CD4-positive, alpha-beta T cell treated with Interleukin-15 for 4 hours (primary cell): ENCODE measurements around the gene UQCC5.

ENCODE experiments used
- DNase-seq: peaks from one replicate; pipeline ENCODE4 v3.0.0-alpha.2; 2020; ENCODE audit warnings: low spot score

Gene UQCC5

DNA sequence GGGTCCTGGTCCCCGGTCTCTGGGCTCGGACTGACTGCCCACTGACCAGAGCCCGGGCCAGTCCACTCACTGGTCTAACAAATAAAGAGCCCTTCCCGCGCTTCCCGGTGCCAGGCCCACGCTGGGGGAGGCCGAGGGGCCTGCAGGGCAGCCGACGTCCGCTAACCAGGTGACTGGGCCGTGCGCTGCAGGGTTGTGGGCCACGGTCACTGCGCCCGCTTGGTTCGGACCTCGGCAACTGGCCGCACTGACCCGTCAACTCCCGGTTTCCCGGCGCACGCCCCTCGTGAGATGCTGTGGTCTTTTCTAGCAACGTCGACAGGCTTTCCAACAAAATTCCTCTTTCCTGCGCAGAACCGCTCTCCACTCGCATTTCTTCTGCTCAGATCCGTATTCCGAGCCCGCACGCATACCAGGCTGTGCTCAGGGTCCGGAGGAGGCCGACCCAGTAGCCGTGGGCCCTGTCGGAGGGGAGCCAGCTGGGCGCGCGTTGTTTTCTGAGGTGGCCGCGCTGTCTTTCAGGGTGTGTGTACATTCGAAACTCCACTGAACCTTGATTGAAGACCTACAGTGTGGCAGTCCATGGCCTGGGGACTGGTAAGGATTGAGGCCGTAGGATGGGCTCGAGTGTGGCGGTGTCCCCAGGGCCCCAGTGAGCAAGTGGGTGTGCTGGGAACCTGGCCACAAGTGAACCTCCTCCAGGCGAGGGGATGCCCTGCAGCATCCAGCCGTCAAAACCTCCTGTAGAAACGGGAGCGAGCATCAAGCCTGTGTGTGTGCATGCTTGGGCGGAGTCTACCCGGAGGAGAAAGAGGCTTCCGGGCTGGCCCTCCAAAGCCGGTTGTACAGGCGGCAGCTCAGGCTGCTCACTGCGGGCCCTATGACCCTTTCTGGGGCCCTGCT, 1.9 kb upstream of the UQCC5 start:
- no peak for DNase-seq

- no peak for DNase-seq
Measured at GRCh38 chr3:52535411-52536111, 844 bp upstream of the UQCC5 start.

DNA sequence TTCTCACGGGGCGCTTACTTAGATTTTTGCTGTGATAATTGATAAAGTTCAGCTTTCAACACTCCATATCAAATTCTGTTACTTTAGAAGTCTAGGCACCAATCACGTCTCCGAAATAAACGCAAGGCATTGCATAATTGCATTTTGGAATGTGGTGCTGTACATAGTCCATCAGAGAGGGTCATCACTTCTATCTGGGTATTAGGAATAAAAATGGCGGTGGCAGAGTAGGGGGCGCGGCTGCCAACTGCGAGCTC, 365 bp upstream of the UQCC5 start:
- DNase-seq: no peak

GRCh38 chr3:52537165-52537620, 788 bp downstream of the UQCC5 start:
- DNase-seq: no peak

DNA sequence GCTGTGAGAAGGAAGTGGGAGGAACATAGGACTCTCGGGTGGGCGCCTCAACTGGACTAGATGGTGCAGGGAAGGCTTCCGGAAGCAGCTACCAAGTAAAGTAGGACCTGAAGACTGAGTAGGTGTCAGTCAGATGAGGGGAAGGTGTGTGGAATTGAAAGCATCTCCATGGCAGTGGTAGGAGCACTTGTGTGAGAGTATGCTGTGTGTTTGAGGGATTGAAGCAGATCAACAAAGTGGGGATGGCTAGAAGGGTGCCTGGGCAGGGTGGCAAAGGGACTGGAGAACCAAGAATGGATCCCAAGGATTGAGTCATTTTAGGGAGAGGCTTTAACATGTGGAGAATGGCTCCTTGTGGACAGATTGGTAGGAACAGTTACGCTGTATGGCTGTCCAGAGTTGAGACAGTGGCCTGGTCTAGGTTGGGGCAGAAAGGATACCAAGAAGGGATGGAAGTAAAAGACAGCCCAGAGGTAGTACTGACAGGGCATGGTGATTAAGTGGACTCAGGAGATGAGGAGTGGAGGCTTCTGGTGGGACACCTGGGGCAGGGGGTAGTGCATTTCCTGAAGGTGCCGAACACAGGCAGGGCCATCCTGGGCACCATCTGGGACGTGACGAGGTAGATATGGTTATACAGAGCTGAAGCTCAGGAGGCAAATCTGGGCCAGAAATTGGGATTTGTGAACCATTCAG, 1.5 kb downstream of the UQCC5 start:
- no peak for DNase-seq

DNA sequence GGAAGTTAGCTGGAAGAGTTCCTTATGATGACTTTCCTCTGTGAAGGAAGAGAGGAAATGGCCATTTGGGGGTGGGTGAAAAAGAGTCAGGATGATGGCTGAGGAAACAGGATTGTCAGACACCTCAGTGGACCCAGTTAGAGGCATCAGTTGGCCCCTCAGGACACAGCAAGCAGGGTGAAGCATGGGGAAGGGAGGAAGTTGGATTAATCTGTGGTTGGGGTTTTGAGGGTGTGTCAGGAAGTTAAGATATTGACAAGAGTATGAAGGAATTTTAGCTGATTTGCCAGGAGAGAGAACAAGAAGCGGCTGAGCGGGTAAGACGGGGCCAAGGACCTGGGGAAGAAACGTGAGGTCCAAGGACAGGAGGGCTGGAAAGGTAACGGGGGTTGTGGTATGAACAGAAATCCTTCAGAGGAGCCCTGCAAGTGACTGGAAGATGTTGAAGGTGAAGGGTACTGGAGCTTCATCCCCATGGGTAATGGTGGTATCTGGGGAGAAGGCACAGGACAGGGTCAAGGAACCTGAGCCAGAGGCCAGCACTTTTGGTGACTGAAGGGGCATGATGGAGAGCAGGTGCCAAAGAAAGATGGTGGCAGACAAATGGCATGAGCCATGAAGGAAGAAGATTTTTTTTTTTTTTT, 2.7 kb downstream of the UQCC5 start:
- DNase-seq: no peak

- no peak for DNase-seq
Measured at GRCh38 chr3:52541050-52541449, 4.6 kb downstream of the UQCC5 start.

GRCh38 chr3:52544937-52545336, 8.5 kb downstream of the UQCC5 start:
- DNase-seq: no peak

GRCh38 chr3:52546111-52546901, 9.9 kb downstream of the UQCC5 start:
- no peak for DNase-seq

DNA sequence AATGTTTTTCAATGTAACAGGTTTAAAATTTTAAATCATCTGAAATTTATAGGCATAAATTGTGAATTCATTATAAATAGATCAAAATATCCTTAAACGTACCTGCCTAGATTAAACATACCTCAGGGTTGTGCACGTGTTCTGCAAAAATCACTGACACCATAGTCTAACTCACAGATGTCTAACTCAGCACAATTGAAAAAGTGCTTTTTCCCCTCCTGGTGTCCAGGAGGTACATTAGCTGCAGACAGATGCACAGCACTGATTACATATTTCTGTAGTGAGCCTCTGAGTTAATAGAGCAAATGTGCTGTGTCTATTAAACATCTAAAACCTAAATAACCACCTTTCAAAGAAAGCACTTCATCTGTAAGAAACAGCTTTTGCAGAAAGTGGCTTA, 10.7 kb downstream of the UQCC5 start:
- no peak for DNase-seq

GRCh38 chr3:52551118-52551517, 14.7 kb downstream of the UQCC5 start:
- DNase-seq: no peak

GRCh38 chr3:52552089-52552488, 15.7 kb downstream of the UQCC5 start:
- no peak for DNase-seq

DNA sequence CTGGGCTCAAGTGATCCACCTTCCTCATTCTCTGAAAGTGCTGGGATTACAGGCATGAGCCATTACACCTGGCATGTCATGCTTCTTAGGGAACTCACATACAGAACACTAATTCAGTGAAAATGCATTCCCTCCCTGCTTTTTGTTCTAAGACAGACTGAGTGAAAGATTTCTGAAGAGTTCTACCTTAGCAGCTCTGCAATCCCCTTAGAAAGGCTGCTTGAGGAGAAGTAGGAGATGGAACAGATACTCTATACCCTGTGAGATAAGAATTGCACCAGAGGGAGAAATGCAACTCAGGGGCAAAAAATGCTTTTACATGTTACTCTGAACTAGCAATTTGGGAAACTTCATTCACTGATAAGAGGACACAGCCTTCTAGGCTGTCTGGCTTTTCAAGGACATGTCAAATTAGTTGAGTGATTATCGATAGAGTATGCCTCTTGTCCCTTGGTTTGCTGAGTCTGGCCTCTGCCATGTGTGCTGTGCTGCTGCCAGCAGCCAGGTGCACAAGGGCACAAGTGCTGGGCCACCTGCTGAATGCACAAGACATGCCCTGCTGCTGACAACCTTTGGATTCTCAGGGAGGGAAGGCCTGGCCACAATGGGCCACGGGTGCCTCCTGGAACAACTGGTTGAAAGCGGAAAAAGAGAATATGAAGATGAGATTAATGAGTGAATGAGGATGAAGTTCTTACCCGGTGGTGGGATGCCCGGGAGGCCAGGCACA, 17.8 kb downstream of the UQCC5 start:
- DNase-seq: no peak

DNA sequence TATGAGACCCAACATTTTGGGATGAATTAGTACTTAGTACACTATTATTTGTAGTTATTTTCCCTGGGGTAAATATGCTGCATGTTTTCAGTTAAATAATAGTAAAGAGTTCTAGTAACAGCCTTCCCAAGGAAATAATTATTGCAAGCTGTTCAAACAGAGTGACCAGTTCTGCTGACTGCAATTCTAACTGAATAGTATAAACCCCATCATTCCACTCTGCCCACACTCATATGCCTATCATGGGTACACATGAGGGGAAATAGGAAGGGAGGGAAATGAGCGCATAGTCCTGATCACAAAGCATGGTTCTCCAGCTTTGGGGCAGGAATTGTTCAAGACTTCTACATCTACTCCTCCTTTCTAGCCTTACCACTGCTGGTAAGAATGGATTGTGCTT, 18.7 kb downstream of the UQCC5 start:
- DNase-seq: no peak

DNA sequence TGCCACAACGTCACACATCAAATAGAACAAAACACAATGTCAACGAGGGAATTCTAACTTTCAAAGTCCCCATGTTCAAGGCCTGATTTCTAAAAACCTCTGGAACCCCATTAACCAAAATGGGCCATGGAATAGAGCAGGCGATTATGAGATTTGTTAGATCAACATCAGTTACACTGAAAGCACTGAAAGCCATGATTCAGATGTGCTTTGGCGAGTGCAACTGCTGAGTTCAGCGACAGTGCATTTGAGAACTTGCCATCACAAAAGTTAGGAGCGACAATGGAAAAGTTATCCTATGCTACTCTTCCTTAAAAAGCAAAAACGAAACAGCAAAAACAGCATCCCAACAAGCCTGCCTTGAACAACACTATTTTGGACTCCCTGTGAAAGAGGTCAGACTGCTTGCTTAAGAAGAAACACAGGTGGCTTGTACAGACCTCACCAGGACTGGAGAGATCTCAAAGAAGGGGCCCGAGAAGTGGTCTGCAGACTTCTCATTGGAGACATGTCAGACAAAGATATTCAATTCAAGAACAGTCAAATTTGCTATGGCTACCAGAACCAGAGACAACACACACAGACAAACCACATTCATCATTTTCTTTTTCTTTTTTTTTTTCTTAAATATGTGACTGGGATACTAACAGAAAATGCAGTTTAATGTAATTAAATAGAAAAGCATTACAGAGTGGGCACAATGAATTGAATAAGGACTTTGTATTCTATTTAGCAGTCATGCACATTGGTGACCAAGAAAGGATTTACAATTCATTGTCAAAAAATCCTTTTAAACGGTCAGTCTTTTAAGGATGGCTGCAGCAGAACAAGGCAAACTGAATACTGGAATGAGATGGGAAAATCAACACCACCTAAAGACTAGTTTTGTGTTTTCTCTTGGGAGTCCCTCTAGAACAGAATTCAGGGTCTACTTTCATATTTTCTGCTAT, 20.9 kb downstream of the UQCC5 start:
- no peak for DNase-seq

GRCh38 chr3:52558436-52558835, 22.0 kb downstream of the UQCC5 start:
- DNase-seq: no peak

- no peak for DNase-seq
Measured at GRCh38 chr3:52561028-52561747, 24.8 kb downstream of the UQCC5 start.

DNA sequence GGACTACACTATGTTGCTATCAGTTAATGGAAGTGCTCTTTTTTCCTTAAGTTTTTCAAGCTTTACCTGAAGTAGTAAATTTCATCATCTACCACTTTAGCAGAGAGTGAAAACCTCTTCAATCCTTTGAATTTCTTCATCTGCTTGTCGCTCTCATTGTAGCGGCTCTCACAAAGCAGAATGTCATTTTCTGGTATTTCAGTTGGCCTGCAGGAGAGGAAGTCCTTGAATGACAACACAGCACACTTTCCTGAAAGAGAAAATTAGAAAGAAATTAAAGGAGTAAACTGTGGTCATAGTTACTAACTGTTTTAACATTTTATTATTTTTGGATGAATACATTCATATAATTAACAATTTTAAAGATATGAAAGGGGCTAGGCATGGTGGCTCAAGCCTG, 27.6 kb downstream of the UQCC5 start:
- no peak for DNase-seq

GRCh38 chr3:52568069-52568468, 31.7 kb downstream of the UQCC5 start:
- no peak for DNase-seq
